GM18861 (cell line): ENCODE data around the gene GSTCD.
"Not testable (repeated sequence)": the region's sequence is repeated elsewhere in the genome, so short reads cannot be mapped to it uniquely, and the experiment has no call there.

Source experiments
- ATAC-seq: cut with Tn5 transposase; IDR thresholded peaks from one replicate; pipeline ENCODE4 v1.9.1; 2021; ENCODE audit not compliant: unreplicated experiment

The GSTCD gene

DNA sequence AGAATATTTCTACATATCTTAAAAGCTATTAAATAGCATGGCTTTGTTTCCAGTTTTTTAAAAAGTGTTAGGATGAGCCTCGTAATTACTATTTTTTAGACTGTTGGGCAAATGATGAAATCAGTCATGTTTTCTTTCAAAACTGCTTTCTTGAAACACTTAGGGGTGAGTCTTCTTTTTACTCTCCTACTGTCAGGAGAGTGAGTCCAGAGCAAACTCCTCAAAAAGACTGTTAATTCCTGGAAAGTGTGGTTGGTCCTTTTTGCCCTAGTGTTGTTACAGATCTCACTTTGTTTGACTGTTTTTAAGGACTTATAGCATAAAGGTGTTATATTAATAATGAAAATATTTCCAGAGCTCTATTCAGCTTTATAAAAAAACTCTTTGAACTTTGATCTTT is 6.3 kb downstream of the GSTCD start:
- ATAC-seq = no peak

DNA sequence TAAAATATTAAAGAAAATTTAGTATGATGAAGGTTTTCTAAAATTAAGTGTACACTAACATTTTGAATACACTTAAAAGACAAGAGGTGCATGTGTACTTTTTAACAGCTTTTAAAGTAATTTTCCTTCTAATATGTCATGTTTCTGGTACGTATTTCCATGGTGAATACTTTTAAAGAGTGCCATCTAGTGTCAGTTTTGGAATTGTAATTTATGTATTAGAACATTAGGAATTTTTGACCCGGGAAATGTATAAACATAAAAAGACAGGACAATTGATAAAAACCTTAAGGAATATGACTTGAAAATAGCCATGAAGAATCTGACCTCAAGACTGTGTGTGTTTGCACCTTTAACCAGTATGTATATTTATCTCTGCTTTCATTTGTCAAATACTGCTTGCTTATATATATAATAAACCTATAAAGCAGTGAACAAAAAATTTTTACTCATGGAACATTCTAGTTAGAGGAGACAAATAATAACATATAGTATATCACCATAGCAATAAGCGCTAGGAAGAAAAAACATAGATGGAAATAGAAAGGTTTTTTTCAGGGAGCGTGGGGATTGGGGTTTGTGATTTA is 7.2 kb downstream of the GSTCD start:
- no peak for ATAC-seq

DNA sequence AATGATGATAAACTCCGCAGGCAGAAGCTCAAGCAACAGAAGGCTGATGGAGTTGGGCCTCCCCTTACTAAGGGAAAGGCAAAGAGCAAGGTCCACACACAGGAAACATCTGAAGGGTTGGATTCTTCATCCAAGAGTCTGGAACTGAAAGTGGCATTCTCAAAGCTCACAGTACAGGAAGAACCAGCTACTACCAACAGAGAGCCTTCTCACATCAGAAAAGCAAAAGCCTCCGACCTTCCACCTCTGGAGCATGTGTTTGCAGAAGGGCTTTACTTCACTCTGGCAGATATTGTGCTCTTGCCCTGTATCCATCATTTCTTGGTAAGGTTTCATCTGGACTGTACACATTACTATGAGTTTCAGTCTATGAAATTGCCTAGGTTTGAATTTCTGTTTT is 10.6 kb downstream of the GSTCD start:
- ATAC-seq = no peak

DNA sequence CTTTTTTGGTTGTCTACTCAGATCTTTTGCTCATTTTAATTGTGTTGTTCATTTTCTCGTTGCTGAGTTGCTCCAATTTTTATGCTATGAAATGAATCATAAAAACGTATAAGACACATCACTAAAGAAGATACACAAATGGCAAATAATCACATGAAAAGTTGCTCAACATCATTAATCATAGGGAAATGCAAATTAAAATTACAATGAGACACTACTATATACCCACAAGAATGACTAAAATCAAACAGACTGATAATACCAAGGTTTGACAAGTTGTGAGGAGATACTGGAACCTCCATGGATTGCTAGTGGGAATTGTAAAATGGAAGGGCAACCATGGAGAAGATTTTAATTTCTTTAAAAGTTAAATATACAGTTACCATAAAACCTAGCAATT is 17.0 kb downstream of the GSTCD start:
- ATAC-seq = no peak

DNA sequence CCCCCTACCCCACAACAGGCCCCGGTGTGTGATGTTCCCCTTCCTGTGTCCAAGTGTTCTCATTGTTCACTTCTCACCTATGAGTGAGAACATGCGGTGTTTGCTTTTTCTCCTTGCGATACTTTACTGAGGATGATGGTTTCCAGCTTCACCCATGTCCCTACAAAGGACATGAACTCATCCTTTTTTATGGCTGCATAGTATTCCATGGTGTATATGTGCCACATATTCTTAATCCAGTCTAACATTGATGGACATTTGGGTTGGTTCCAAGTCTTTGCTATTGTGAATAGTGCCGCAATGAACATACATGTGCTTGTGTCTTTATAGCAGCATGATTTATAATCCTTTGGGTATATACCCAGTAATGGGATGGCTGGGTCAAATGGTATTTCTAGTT is 21.3 kb downstream of the GSTCD start:
- not testable (repeated sequence) for ATAC-seq

DNA sequence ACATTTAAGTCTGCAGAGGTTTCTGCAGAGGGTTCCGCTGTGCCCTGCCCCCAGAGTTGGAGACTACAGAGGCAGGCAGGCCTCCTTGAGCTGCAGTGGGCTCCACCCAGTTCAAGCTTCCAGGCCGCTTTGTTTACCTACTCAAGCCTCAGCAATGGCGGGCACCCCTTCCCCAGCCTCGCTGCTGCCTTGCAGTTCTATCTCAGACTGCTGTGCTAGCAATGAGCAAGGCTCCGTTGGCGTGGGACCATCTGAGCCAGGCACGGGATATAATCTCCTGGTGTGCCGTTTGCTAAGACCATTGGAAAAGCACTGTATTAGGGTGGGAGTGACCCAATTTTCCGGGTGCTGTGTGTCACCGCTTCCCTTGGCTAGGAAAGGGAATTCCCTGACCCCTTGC is 26.6 kb downstream of the GSTCD start:
- ATAC-seq = not testable (repeated sequence)

DNA sequence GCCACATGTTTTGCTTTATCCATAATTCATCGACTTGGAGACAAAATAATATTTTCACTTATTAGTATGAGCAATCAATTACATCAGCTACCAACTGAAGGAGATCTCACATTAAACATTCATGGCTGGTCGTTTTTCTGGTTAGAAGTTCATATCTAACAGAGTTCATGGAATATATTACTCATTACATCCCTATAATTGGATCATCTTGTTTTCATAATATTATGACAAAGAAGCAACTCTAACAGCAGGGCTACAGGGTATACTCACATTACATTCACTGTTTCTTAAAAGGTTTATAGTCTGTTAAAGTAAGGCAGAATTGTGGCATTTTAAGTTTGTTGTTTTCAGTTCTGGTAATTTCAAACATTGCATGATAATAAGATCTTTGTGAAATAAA is 33.0 kb downstream of the GSTCD start:
- no peak for ATAC-seq

DNA sequence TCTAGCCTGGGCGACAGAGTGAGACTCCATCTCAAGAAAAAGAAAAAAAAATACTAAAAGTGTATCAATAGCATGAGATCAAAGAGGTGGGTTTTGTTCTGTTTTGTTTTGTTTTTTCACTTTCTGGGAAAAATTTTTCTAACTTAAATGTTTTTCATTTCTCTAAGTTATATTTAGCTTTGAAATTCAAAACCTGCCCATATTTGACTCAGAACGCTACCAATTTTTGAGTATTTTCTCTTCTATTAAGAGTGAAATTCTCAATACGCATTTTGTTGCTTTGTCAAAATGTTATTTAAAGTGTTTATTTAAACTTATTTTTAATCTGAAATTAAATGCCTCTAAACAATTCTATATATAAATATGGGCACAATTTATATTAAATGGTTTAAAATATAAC is 39.6 kb downstream of the GSTCD start:
- ATAC-seq = no peak

DNA sequence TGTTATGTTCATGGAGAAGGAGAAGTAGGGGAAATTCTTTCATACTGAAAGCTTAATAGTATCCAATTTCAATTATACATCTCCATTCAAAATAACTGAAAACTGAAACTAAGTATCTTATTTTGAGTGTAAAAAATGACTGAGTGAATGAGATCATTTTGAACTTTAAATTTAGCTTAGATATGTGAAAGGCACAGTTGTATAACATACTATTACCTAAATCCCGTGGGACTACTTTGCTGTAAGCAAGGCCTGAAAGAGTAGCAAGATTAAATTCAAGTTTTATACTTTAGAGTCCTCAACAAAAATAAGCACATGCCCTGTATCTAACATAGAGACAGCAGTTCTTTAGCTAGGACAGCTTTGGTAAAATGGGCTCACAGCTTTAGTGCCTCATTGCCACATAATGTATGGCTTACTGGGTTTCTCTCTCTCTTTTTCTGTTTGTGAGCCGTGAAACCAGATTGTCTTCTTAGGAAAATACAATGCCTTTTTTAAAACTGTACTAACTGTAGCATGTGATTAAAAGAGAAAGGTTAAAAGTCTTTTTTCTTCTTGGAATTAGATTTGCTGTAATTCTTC is 43.2 kb downstream of the GSTCD start:
- ATAC-seq = no peak

DNA sequence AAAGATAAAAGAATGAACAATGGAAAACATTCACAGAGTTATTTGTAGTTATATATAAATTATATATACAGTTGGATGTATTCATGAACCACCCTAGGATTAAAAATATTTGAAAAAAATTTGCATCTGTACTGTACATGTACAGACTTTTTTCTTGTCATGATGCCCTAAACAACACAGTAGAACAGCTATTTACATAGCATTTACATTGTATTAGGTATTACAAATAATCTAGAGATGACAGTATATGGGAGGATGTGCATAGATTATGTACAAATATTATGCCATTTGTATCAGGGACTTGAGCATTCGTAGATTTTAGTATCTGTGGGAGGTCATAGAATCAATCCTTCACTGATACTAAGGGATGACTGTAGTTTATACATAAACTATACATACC is 44.8 kb downstream of the GSTCD start:
- no peak for ATAC-seq

DNA sequence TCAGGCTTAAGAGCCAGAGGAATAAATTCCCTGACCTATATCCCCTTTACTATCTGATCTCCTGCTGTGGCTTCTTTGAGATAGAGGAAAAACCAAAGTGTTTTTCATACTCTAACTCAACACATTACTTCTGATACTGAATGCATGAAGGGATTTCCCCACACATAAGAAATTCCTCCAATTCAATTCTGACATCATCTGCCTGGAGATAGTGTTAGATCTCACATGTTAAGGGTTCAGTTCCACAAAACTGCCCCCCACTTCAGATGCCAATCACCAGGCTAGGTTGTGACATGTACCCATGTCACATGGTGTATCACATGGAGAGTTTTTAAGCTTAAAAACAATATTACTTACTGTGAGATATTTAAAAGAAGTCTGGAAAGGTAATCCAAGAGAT is 46.8 kb downstream of the GSTCD start:
- no peak for ATAC-seq

DNA sequence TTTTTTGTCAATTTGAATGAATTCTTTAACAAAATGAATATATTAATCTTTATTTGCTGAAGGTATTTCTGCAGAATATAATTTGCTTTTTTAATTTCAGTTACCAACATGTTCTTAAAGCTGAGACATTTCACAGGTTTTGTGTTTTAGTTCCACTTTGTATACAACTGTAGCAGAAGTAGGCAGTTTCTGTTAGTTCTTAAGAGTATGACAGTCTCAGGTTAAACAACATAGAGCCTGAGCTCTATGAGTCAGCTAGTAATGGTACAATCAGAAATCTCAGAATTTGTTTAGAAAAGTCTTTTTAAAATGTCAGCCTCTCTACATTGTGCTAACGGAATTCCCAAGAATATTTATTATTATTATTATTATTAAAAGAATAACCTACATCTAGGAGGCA is 50.4 kb downstream of the GSTCD start:
- no peak for ATAC-seq

DNA sequence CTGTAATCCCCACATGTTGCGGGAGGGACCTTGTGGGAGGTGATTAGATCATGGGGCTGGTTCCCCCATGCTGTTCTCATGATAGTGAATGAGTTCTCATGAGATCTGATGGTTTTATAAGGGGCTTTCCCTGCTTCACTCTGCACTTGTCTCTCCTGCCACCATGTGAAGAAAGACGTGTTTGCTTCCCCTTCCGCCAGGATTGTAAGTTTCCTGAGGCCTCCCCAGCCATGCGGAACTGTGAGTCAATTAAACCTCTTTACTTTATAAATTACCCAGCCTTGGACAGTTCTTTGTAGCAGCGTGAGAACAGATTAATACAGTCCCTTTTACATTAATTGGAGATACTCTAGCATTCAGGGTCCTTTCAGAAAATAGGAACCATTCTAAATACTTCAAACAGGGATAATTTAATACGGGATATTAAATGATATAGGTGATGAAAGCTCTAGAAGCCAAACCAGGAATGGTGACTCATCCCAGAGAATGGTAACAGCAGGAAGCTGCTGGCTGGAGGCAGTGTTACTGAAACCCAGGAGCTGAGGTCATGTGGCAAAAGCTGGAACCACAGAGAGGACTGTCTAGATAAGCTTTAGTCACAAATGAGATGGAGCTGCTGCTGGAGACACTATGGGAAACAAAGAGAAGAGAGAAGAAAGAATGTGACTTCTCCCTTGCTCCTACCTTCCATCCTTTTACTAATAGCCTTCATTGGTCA is 57.3 kb downstream of the GSTCD start:
- ATAC-seq = no peak

DNA sequence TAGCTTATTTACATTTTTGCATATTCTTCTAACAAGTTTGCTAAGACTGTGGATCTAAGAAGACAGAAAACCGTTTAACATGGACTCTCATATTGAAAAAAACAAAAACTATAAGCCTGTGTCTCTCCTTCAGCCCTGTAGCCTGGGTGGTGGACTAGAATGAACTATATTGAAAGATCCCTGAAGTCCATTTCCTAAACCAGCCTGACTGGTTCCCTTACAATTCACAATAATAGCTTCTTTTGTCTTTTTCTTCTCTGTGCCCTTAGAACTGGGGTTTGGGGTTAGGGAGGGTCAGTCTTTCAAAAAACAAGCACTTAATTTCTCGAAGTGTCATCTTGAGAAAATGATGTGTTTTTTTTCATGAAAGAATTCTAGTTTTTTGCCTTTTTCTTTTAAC is 59.0 kb downstream of the GSTCD start:
- no peak for ATAC-seq

DNA sequence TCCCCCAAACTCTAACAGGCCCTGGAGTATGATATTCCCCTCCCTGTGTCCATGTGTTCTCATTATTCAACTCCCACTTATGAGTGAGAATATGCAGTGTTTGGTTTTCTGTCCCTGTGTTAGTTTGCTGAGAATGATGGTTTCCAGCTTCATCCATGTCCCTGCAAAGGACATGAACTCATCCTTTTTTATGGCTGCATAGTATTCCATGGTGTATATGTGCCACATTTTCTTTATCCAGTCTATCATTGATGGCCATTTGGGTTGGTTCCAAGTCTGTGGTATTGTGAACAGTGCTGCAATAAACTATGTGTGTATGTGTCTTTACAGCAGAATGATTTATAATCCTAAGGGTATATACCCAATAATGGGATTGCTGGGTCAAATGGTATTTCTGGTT is 61.9 kb downstream of the GSTCD start:
- ATAC-seq = not testable (repeated sequence)

DNA sequence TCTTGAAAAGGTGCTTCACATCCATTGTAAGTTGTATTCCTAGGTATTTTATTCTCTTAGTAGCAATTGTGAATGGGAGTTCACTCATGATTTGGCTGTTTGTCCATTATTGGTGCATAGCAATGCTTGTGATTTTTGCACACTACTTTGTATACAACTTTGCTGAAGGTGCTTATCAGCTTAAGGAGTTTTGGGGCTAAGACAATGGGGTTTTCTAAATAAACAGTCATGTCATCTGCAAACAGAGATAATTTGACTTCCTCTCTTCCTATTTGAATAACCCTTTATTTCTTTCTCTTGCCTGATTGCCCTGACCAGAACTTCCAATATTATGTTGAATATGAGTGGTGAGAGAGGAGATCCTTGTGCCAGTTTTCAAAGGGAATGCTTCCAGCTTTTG is 63.5 kb downstream of the GSTCD start:
- ATAC-seq = not testable (repeated sequence)

DNA sequence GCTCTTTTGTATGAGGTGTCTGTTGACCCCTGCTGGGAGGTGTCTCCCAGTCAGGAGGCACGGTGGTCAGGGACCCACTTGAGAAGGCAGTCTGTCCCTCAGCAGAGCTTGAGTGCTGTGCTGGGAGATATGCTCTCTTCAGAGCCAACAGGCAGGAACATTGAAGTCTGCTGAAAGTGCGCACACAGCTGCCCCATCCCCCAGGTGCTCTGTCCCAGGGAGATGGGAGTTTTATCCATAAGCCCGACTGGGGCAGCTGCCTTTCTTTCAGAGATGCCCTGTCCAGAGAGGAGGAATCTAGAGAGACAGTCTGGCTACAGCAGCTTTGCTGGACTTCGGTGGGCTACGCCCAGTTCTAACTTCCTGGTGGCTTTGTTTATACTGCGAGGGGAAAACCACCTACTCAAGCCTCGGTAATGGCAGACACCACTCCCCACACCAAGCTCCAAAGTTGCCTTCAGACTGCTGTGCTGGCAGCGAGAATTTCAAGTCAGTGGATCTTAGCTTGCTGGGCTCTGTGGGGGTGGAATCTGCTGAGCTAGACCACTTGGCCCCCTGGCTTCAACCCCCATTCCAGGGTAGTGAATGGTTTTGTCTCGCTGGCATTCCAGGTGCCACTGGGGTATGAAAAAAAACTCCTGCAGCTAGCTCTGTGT is 67.3 kb downstream of the GSTCD start:
- not testable (repeated sequence) for ATAC-seq

DNA sequence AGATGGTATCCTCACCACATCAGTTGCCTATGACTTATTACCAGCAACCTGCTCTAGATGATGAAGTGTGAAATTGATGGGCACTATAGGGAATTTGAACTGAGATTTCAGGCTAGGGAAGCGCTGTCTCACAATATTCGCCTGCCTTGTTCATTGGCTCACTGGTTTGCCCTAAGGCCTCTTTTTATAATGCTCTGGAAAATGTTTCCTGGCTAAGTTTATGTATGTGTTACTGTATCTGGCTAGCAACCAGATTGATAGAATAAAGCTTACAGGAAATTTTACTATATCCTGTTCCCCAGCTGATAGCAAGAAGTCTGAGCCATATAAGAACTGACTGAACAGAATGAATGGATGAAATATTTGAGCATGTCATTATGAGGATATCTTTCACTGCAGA is 71.6 kb downstream of the GSTCD start:
- ATAC-seq = no peak

DNA sequence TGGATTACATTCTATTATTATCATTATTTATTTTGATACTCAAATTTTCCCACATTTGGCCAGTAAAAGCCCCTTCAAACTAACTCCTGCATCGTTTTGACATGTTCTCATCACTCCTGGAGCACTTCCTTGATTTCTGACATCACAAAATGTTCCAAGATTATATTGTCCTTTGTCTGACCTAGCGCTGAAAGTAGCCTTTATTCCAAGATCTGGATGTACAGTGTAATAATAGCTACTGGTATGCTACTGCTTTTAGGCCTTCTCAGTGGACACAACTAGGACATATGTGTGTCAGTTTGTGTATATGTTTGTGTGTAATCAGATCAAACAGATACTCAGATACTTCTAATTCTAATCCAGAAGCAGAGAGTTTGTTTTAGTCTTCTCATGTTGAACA is 76.2 kb downstream of the GSTCD start:
- no peak for ATAC-seq

DNA sequence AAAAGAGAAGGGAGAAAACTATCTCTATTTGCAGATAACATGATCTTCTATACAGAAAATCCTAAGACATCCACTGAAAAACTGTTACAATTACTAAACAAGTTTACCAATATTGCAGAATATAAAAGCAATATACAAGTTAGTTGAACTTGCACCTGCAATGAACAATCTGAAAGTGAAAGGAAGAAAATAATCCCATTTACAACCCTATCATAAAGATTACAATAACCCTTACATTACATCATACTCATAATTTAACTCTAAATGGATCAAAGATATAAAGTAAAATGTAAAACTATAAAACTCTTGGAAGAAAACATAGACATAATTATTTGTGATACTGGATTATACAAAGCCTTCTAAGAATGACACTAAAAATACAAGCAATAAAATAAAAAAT is 77.2 kb downstream of the GSTCD start:
- no peak for ATAC-seq

DNA sequence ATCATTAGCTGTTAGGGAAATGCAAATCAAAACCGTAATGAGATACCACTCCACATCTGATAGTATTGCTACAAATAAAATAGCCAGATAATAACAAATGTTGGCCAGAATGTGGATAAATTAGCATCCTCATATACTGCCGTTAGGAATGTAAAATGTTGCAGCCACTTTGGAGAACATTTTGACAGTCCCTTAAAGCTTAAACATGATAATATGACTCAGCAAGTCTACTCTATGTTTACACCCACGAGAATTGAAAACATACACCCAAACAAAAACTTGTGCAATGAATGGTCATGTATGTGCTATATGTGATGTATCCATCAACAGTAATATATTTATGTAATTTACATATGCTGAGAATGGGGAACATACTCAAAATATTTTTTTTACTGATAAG is 78.2 kb downstream of the GSTCD start:
- no peak for ATAC-seq

DNA sequence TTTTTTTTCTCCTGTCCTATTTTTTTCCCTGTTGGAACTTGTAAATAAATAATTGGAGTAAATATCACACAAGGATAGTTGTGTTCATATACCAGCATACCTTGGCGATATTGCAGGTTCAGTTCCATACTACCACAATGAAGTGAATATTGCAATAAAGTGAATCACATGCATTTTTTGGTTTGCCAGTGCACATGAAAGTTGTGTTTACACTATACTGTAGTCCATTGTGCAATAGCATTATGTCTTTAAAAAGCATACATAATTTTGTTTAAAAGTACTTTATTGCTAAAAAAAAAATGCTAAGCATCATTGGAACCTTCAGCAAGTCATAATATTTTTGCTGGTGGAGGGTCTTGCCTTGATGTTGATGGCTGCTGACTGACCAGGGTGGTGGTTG is 88.6 kb downstream of the GSTCD start:
- ATAC-seq = no peak
